ENCODE data around the gene AHDC1. TPM values are rescaled to one million over a fixed set of nuclear protein-coding genes. Genes with fewer than 3 reads are reported as not detected.

AHDC1 gene
- total and polyA plus RNA-seq, 10 of the 15 experiments (the other 5 are each of a cell fraction or from before 2014, with no cell fraction given) = 0.21 to 13.0 (median 1.4) TPM

- no peak for TF ChIP-seq CUX1 (IDR thresholded peaks at IDR 0.05; ENCODE audit: insufficient replicate concordance, low read depth, low read length)
- TF ChIP-seq ELK1 (IDR thresholded peaks at IDR 0.05; ENCODE audit: low read depth, low read length) = no peak
- TF ChIP-seq TCF12 (IDR thresholded peaks at IDR 0.05; ENCODE audit: low read depth, low read length) = no peak
- TF ChIP-seq CHD1 (IDR thresholded peaks at IDR 0.05; ENCODE audit: low read depth, low read length) = no peak
- TF ChIP-seq BRCA1 (IDR thresholded peaks at IDR 0.05; ENCODE audit: low read depth, low read length) = no peak
- TF ChIP-seq STAT1 (conservative IDR thresholded peaks at IDR 0.05) = no peak
These were observed 14.5 kb downstream of the AHDC1 start (continued) for GRCh38 chr1:27589441-27589840.
